Measurements from ENCODE around the gene SSBP3.

DNA sequence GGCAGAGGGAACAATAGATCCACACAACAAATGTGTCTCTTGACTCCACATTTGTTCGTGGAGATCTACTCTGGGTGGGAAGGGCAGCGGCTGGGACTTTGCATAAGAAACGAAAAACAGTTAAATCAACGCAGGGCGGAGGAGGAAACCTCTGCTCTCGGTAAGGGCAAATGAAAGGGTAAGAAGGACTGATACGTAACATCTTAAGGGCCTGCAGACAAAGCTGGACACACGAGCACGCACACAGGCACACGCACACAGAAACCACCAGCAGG, 148.9 kb downstream of the SSBP3 start:
- TF ChIP-seq EP300 (IDR thresholded peaks at IDR 0.05) (no peak), POLR2A (IDR thresholded peaks at IDR 0.05) (no peak), POLR2AphosphoS5 (IDR thresholded peaks at IDR 0.05) (no peak)
- TF ChIP-seq, protein P1, sequence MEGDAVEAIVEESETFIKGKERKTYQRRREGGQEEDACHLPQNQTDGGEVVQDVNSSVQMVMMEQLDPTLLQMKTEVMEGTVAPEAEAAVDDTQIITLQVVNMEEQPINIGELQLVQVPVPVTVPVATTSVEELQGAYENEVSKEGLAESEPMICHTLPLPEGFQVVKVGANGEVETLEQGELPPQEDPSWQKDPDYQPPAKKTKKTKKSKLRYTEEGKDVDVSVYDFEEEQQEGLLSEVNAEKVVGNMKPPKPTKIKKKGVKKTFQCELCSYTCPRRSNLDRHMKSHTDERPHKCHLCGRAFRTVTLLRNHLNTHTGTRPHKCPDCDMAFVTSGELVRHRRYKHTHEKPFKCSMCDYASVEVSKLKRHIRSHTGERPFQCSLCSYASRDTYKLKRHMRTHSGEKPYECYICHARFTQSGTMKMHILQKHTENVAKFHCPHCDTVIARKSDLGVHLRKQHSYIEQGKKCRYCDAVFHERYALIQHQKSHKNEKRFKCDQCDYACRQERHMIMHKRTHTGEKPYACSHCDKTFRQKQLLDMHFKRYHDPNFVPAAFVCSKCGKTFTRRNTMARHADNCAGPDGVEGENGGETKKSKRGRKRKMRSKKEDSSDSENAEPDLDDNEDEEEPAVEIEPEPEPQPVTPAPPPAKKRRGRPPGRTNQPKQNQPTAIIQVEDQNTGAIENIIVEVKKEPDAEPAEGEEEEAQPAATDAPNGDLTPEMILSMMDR (IDR thresholded peaks at IDR 0.05) = no peak

Measured in suprapubic skin (tissue), 4 donors.